ENCODE measurements around the gene TWIST1.

The TWIST1 gene

DNA sequence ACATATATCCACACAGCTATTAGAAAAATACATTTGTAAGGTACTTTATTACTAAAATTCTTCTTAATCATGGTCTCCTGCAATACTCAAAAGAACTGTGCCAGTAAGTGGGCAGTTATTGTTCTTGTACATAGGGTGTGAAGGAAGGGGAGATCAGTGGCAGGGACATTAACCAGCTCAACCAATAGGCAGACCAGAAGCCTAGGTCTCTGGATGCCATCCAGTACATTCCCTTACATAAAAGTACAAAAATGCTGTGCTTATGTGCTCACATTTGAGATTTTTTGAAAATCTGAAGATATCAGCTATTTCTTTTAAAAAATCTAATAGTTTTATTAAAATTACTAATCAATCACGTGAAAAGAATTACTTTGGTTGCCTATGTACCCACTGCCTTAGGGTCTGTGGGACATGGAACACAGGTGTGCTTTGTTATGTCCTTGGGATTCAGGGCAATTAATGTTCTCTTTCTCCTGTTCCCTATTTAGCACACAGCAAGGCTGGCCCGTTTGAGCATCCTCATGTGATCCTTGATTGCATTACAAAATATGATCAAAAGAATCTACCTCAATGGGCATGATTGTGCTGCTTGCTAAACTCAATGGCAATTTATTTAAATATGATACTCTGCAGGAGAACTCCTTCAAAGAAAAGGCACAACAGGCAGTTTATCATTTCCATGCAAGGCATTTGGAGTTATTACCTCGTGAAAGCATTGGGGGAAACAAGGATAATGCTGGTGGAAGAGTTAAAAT is 22.7 kb downstream of the TWIST1 start:
- no peak for DNase-seq

DNA sequence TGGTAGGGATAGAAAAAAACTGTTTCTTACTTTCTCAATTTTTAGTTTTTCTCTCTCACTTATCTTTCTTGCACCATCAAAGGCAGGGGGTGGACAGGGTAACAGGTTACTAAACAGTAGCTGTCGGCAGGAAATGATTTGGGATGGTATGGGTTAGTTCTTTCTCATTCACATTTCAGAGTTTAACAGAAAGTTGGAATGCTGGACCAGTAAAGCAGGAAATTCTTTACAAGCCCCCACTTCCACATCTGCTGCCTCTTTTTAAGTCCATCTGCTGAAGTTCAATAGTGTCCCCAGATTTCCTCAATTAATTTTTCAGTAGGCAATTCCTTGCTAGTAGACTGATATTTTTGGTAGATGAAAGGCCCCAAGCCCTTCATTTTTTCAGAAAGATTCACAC is 23.3 kb downstream of the TWIST1 start:
- DNase-seq = no peak

DNA sequence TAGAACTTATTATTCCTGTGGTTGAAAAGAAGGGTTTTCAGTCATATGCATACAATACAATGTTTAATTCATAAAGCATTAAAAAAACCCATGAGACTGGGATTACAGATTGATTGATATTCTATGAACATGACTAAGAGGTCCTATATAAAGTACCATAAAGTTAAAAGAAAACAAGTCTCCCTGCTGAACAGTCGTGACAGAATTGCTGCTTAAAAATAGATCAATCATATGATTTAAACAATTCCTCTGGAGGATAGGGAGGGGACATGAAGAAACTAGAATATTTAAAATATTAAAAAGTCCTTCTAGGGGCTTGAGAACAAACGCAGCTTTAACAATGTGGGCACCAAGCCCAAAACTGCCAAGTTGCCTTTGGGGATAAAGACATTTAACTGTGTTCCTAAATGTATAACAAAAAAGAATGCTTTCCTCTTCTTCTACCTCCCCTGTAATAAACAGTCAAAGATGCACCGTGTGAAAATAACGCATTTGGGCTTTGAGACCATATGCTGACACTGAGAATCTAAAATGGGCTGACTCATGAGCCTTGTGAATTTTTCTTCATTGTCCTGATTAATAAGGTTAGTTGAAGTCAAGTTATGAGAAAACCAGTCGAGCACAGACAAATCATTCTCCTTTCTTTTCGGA is 25.8 kb downstream of the TWIST1 start:
- DNase-seq = no peak

DNA sequence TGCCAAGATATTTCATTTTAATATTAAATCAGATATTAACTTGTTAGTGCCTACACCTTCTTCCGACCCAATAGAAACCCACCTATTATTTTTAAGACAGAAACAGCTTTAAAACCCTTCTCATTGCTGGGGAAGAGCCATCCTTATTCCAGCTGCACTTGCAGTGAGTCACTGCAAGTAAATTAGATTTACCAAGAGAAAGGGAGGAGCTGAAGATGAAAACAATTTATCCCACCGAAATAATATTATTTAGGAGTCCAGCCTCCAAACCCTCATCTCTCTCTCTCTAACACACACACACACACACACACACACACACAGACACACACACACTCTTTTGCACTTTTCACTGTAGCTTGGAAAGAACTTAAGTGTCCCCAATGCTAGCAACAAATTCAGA is 26.9 kb downstream of the TWIST1 start:
- no peak for DNase-seq

DNA sequence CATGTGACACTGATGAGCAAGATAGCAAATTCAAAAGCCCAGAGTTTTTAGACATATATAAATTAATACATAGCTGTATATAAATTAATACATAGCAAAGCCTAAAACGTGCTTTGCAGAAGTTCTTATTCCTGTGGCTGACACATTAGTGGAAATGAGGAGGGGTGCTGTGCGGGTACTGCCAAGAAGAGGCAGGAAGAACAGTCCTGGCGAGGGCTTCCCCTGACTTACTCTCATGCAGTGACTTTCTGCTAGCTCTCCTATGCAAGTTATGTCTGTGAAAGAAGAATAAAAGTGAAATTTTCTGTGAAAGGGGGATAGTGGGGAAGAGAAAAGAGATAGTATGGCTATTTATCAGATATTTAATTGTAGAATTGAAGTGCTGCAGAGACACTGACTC is 27.6 kb downstream of the TWIST1 start:
- no peak for DNase-seq

DNA sequence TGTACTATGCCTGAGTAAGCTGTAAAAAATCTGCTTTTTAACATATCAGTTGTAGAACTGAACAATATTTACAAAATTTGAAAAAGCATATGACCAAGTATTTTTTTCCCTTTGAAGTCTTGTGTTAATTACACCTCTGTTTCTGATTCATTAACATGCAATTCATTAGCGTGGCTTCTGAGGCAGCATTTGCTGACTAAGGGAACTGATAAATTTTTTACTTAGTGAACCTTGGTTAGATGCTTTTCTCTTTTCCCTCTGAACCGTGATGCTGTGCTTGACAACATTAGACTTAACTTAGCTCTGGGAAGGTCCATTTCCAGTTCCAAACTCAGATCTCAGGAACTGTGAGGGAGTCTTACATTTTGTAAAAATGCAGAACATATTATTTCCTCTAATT is 28.1 kb downstream of the TWIST1 start:
- no peak for DNase-seq

DNA sequence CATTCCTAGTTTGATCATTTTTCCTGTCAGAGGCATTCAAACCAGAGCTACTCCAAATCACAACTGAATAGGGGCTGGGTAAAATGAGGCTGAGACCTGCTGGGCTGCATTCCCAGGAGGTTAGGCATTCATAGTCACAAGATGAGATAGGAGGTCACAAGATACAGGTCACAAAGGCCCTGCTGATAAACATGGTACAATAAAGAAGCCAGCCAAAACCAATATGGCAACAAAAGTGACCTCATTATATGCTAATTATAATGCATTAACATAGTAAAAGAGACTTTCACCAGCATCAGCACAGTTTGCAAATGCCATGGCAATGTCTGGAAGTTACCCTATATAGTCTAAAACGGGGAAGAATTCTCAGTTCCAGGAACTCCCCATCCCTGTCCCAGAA is 37.3 kb downstream of the TWIST1 start:
- no peak for DNase-seq

DNA sequence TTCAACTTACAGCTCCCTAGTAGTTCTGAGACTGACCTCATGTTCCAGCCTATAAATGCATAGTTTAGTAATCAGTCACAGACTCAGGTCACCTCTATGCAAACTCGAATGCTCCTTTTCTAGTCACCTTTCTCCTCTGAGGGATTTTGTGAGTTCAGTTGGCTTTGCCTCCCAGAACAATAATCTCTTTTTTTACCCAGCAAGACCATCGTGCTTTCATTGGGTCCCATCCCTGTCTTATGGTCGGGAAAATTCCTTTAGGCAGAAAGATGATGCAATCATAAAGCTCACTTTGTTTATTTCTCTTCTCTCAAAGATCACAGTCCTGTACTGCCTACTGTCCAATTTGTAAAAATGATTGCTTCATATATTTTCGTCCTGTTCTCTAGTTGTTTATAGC is 38.4 kb downstream of the TWIST1 start:
- DNase-seq = no peak

DNA sequence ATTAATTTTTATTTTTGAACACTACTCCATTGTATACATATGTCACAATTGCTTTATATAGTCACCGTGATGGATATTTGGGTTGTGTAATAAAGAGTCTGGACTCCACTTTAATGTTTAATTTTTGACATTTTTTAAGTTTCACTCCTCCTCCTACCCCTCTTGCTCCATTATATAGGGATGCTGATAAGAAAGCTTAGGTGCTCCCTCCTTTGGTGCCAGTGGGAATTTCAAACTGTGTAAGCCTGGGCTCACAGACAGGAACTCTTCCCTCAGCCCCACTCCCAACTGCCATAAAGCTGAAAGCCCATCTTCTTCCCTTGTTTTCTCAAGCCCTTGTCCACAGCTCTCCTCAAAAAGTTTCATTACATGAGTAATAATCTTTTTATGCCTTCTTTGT is 47.6 kb downstream of the TWIST1 start:
- DNase-seq = no peak

DNA sequence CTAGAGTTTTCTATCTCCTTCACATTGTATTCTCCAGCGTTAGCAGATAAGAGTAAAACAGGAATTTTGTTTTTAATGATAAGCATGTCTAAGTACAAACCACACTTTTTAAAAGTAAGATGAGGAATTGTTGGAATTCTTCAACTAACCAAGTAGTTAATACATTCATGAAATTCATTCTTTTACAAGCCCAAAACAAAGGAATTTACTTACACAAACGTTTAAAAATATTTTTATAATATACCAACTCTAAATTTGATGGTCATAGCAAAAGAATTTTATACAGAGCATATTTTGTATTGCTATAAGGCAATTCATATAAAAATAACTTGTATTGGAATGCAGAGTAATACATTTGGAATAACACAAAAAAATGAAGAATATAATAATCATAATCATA is 51.3 kb downstream of the TWIST1 start:
- DNase-seq = no peak

All from Kasumi-1 (cell line).